Right lobe of liver (tissue), 6 donors: ENCODE data around the gene SNX10. TPM values are rescaled to one million over a fixed set of nuclear protein-coding genes. Genes with fewer than 3 reads are reported as not detected.

Source experiments
- ATAC-seq, 4 donors: fragments of 200-7000 bp; cut with Tn5 transposase; one replicate each; pipeline ENCODE4 v1.9.1; 2020; ENCODE audit warnings: mild to moderate bottlenecking in 4 of 4, moderate library complexity in 4 of 4
- DNase-seq, 3 donors: peaks; one replicate each; pipeline ENCODE4 v3.0.0-alpha.2; 2020
- H3K27ac ChIP-seq, 3 donors: fragments of 200-600 bp; one replicate each; pipeline ENCODE4 v1.8.0; 2022
- H3K27me3 ChIP-seq, 2 donors: fragments of 200-600 bp; one replicate each; pipeline ENCODE4 v1.8.0; 2022
- H3K36me3 ChIP-seq, 4 donors: fragments of 200-600 bp; sonication (generic) in 1 of 4; one replicate each; pipeline versions ENCODE4 v1.5.1 to v1.8.0; 2017 to 2022; ENCODE audit warnings: control low read depth in 1 of 4
- H3K4me1 ChIP-seq, 4 donors: fragments of 200-600 bp; sonication (generic) in 1 of 4; one replicate each; pipeline versions ENCODE4 v1.5.1 to v1.8.0; 2017 to 2022; ENCODE audit warnings: control low read depth in 1 of 4
- H3K4me3 ChIP-seq, 3 donors: fragments of 200-600 bp; one replicate each; pipeline ENCODE4 v1.8.0; 2022
- H3K9me3 ChIP-seq, 4 donors: fragments of 200-600 bp; sonication (generic) in 1 of 4; one replicate each; pipeline versions ENCODE4 v1.5.1 to v1.8.0; 2017 to 2022; ENCODE audit warnings: control low read depth in 1 of 4
- POLR2A ChIP-seq: fragments of 450-650 bp; IDR thresholded peaks from one replicate; pipeline ENCODE4 v1.6.1; 2017; ENCODE audit warnings: antibody characterized with exemption, mild to moderate bottlenecking
- WGBS: methylation state at CpG from one replicate; pipeline ENCODE4 v1.1.6; 2018; ENCODE audit warnings: low coverage, low lambda C conversion rate; ENCODE audit not compliant: insufficient coverage; ENCODE audit errors: missing lambda C conversion rate; 5-methylcytosine and 5-hydroxymethylcytosine counted together
- intact Hi-C, 2 donors: fragments of 100-400 bp; cut with DNase I; formaldehyde crosslinking; loops; one replicate each; pipeline versions ENCODE4 v1.11.2 to v1.14.1; 2022
- total RNA-seq, 6 experiments: library from RNA; depleted of rRNA in 2 of 6; stranded (reverse); fragments of >200 nt in 2 of 6; fragmentation: NEBNext Ultra II Directional in 3 of 6; extraction: Animal tissue kit (Norgen Biotek cat#: 25700) in 3 of 6; gene quantifications; one replicate each; pipeline versions ENCODE4 v1.1.0 to v1.2.4, GENCODE V29; 2016 to 2023
- TF ChIP-seq, protein P1 (sequence below), 4 donors: fragments of 200-600 bp in 3 of 4; fragments of 450-650 bp in 1 of 4; IDR thresholded peaks; one replicate each; pipeline versions ENCODE4 v1.5.1 to v1.8.0; 2016 to 2022; ENCODE audit warnings: antibody characterized with exemption in 4 of 4, mild to moderate bottlenecking in 2 of 4
- donor health status: DM: no; HTN: yes; CAD: no.
- donor health status: DM: no; HTN: no; CAD: no.
- donor health status: DM: no; HTN: no; CAD: no.
- donor health status: DM: no; HTN: yes; CAD: no.
- donor health status: DM: no; HTN: yes; CAD: no.

Gene SNX10
- total RNA-seq, 6 experiments from 2014 or later, result 10.1 to 59.0 (median 37.7) TPM

DNA sequence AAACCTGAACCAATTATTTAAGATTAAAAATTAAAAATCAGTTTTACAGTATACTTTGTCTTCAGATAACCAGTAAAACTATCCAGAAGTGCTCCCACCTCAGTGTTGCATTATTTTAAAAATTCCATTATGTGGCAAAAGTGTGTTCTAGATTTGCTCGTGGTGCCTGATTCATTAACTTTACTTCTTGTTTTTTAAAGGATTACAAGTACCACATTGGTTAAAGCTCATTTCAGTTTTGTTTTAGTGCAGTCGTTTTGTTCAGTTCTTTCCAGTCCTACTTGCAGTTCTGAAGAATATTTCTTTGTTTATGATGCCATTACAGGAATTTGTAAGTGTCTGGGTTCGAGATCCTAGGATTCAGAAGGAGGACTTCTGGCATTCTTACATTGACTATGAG is 69.0 kb downstream of the SNX10 start:
- TF ChIP-seq, protein P1, sequence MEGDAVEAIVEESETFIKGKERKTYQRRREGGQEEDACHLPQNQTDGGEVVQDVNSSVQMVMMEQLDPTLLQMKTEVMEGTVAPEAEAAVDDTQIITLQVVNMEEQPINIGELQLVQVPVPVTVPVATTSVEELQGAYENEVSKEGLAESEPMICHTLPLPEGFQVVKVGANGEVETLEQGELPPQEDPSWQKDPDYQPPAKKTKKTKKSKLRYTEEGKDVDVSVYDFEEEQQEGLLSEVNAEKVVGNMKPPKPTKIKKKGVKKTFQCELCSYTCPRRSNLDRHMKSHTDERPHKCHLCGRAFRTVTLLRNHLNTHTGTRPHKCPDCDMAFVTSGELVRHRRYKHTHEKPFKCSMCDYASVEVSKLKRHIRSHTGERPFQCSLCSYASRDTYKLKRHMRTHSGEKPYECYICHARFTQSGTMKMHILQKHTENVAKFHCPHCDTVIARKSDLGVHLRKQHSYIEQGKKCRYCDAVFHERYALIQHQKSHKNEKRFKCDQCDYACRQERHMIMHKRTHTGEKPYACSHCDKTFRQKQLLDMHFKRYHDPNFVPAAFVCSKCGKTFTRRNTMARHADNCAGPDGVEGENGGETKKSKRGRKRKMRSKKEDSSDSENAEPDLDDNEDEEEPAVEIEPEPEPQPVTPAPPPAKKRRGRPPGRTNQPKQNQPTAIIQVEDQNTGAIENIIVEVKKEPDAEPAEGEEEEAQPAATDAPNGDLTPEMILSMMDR (IDR thresholded peaks at IDR 0.05), result no peak
- TF ChIP-seq POLR2A, result no peak
- ATAC-seq (peak in 1 of 4 donors; percentile 6), DNase-seq (no peak)
- intact Hi-C loops, result loop anchor here in 1 of 2 donors (10.0 kb wide), 3 partner anchors 76 to 466 kb away; no protein-coding TSS in a partner anchor
- no peak overlapping the region for H3K27ac ChIP-seq
- H3K4me3 ChIP-seq, result no peak overlapping the region
- no peaks in the 10 kb centered on the region for H3K36me3 ChIP-seq
- H3K4me1 ChIP-seq, result peaks cover 0 to 7% (median 3%) of the 10 kb centered on the region in 4 donors
- no peaks in the 10 kb centered on the region for H3K27me3 ChIP-seq
- WGBS, result 57% methylated on average over 3 of the region's 3 CpGs
- H3K9me3 ChIP-seq, result no peaks in the 10 kb centered on the region

DNA sequence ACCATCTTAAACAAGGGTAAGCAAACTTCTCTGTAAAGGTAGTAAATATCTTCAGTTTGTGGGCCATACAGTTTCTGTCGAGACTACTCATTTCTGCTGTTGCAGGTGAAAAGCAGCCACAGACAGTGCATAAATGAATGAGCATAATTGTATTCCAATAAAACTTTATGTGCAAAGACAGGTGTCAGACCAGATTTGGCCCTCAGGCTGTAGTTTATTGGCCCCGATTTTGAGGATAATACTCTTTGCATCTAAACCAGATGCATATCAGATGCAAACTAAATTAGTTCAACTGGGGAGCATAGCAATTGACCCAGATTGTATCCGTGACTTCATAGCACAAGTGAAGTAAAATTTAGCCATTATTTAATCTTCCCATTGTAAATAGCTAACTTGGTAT is 70.0 kb downstream of the SNX10 start:
- Histone ChIP-seq H3K4me3 (no peak overlapping the region), H3K9me3 (no peaks in the 10 kb centered on the region), H3K27me3 (no peaks in the 10 kb centered on the region), H3K4me1 (peaks cover 0 to 11% (median 4%) of the 10 kb centered on the region in 4 donors), H3K36me3 (no peaks in the 10 kb centered on the region), H3K27ac (no peak overlapping the region)
- no peak for DNase-seq
- TF ChIP-seq POLR2A, result no peak
- TF ChIP-seq, protein P1 (IDR thresholded peaks at IDR 0.05), result no peak
- ATAC-seq, result no peak
- 70% methylated on average over 3 of the region's 3 CpGs for WGBS
- intact Hi-C loops, result loop anchor here in 1 of 2 donors (10.0 kb wide), 3 partner anchors 77 to 467 kb away; no protein-coding TSS in a partner anchor

DNA sequence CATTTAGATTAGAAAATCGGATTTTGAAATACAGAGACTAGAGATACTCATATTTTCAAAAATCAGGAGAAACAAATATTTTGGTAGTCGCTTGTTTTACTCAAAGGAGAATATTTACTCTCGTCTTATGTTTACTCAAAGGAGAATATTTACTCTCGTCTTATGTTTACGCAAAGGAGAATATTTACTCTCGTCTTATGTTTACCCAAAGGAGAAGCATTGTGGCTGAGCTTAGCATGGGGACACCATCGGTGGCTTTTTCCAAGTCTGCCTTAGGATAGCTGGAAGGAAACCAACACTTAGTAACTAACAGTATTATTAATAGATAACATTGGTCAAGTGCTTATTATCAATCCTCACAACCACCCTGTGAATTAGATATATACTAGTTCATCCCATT is 71.8 kb downstream of the SNX10 start:
- Histone ChIP-seq H3K9me3 (no peaks in the 10 kb centered on the region), H3K27ac (peak overlapping the region in 1 of 3 donors; percentile 34), H3K27me3 (no peaks in the 10 kb centered on the region), H3K4me1 (peaks cover 0 to 12% (median 5%) of the 10 kb centered on the region in 4 donors), H3K36me3 (no peaks in the 10 kb centered on the region), H3K4me3 (no peak overlapping the region)
- TF ChIP-seq POLR2A, result no peak
- TF ChIP-seq, protein P1 (IDR thresholded peaks at IDR 0.05), result no peak
- 40% methylated on average over 7 of the region's 7 CpGs for WGBS
- intact Hi-C loops, result loop anchor here in 1 of 2 donors (10.0 kb wide), 3 partner anchors 79 to 469 kb away; no protein-coding TSS in a partner anchor
- DNase-seq (no peak), ATAC-seq (peak in 3 of 4 donors; percentile 11 to 32 (median 24))

DNA sequence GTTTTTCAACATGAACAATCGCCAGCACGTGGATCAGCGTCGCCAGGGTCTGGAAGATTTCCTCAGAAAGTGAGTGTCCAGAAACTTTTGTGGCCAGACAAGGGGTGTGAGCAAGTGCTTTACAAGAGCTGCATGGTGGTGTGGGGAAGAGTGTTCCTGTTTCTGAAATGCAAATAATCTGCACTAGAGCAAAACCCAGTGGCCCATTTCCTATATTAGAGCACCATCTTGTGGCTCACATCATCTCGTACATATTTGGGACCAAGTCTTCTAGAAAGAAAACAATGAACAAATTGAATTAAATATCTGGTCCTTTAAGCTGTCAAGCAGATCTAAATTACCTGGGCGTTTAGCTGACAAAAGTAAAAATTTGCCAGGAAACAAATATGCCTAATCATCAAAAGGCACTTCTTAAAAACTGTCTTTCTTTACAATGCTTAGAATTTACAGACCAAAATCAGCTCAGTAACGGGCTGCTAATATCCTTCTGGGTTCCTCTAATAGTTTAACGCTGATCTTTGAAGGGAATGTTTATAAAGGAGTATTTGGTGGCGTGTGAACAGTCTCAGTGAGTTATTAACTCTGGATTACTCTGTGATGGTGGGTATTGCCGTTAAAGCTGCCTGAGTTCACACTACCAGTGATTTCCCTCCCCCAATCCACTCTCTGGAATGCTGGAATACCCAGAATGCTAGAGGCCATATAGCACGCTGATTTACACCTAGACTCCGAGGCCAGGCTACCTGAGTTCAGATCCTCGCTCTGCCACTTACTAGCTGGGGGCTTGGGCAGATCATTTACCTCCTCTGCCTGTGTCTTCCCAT is 73.6 kb downstream of the SNX10 start:
- DNase-seq (peak in 1 of 3 donors; percentile 58), ATAC-seq (peak; percentile 65 to 87 (median 72))
- intact Hi-C loops, result loop anchor here in 1 of 2 donors (10.0 kb wide), 3 partner anchors 80 to 470 kb away; no protein-coding TSS in a partner anchor
- WGBS, result 20% methylated on average over 13 of the region's 13 CpGs
- H3K4me3 ChIP-seq, result no peak overlapping the region
- no peaks in the 10 kb centered on the region for H3K36me3 ChIP-seq
- H3K27ac ChIP-seq, result peak overlapping the region in 2 of 3 donors; percentile 1 to 34
- H3K9me3 ChIP-seq, result no peaks in the 10 kb centered on the region
- TF ChIP-seq, protein P1 (IDR thresholded peaks at IDR 0.05), result peak; percentile 72 to 89 (median 74)
- peak; percentile 8 for TF ChIP-seq POLR2A
- H3K4me1 ChIP-seq, result peaks cover 0 to 28% (median 7%) of the 10 kb centered on the region in 4 donors
- no peaks in the 10 kb centered on the region for H3K27me3 ChIP-seq
